Measurements from ENCODE around the gene ENTPD8.
"Not testable (repeated sequence)": the region's sequence is repeated elsewhere in the genome, so short reads cannot be mapped to it uniquely, and the experiment has no call there.

ENTPD8 gene

GRCh38 chr9:137394866-137395665, 46.1 kb downstream of the ENTPD8 start:
- DNase-seq: no peak

- no peak for DNase-seq
These were observed 47.7 kb downstream of the ENTPD8 start for GRCh38 chr9:137393176-137394150.

GRCh38 chr9:137392232-137393007, 48.7 kb downstream of the ENTPD8 start:
- no peak for DNase-seq

- DNase-seq: no peak
These were observed 49.8 kb downstream of the ENTPD8 start for GRCh38 chr9:137391411-137391754.

- DNase-seq: peak in 25 of 56 donors; percentile 1 to 59 (median 15)
These were observed 50.4 kb downstream of the ENTPD8 start for GRCh38 chr9:137390553-137391410.

GRCh38 chr9:137389428-137389746, 51.8 kb downstream of the ENTPD8 start:
- no peak for DNase-seq

GRCh38 chr9:137388589-137389427, 52.3 kb downstream of the ENTPD8 start:
- DNase-seq: no peak

- DNase-seq: no peak
These were observed 53.1 kb downstream of the ENTPD8 start for GRCh38 chr9:137387891-137388560.

- DNase-seq: no peak
These were observed 53.9 kb downstream of the ENTPD8 start for GRCh38 chr9:137387114-137387890.

GRCh38 chr9:137386507-137387113, 54.5 kb downstream of the ENTPD8 start:
- not testable (repeated sequence) for DNase-seq

- DNase-seq: no peak
These were observed 56.0 kb downstream of the ENTPD8 start for GRCh38 chr9:137385061-137385655.
